HG03521 (cell line): ENCODE results near the gene FA2H.
"Not testable (repeated sequence)": the region's sequence is repeated elsewhere in the genome, so short reads cannot be mapped to it uniquely, and the experiment has no call there.

Source experiments
- ATAC-seq: cut with Tn5 transposase; IDR thresholded peaks from one replicate; pipeline ENCODE4 v1.9.1; 2021; ENCODE audit warnings: mild to moderate bottlenecking, moderate library complexity; ENCODE audit not compliant: unreplicated experiment

The FA2H gene

GRCh38 chr16:74695450-74696422 lies 78.9 kb downstream of the FA2H start:
- ATAC-seq, result peak; percentile 92

DNA sequence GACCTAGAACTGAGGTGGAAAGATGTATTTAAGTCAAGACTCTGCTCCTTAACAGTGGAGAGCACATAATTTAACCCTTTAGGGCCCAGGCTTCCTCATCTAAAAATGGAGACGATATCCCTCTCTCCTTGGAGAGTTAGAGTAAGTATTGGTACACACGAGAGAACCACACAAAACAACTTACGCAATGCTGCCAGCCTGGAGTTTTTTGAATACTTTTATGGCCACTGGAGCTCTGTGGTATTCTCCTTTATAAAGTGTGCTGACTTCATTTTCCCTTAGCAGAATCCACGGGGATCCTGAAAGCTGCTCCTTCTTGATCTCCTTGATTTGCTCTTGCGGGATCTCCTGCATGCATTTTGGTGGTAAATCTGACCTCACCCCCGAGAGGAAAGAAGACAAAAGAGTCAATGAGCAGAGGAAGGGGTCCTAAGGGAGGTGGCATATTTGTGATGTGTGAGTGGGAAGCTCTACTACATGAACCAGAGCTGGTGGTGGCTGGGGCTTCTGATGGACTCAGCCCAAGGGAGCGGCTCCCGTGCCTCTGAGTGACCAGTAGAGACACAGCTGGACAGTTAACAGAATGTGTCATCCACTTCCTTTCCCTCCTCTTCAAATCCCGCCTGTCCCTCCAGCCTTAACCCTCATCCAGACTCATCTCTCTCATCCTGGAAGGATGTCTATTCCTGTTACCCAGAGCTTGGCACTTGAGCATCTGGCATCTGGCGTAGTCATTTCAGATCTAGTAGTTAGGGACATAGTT lies 83.3 kb downstream of the FA2H start:
- ATAC-seq, result no peak

DNA sequence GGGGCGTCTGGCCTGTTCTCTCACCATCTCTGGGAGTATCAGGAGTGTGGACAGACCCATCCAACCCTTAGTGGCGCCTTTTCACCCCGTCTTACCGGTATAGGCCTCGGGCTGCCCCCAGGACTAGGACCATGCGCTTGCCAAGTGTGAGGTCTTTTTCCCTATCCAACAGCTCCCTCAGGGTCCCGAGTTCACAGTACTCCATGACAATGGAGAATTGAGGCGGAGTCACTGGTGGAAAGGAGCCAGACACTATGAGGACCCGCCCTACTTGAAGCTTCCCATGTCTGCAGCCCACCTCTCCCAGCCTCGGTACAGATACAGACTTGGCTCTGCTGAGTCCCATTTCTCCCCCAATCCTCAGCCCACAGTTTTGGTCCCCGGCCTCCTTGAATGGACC lies 92.1 kb downstream of the FA2H start:
- no peak for ATAC-seq

DNA sequence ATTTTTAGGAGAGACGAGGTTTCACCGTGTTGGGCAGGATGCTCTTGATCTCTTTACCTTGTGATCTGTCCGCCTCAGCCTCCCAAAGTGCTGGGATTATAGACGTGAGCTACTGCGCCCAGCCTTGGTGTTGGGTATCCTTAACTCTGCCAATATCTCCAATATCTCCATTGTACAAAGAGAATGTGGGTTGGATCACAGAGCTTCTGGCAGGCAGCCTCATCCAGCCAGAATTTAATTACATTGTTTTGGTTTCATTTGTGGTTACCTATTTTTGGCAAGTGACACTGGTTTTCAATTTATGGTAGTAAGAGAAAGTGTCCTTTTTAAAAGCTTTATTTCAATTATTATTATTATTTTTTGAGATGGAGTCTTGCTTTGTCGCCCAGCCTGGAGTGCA lies 93.9 kb downstream of the FA2H start:
- no peak for ATAC-seq

- ATAC-seq, result no peak
Observed at GRCh38 chr16:74679983-74680382, 94.6 kb downstream of the FA2H start.

DNA sequence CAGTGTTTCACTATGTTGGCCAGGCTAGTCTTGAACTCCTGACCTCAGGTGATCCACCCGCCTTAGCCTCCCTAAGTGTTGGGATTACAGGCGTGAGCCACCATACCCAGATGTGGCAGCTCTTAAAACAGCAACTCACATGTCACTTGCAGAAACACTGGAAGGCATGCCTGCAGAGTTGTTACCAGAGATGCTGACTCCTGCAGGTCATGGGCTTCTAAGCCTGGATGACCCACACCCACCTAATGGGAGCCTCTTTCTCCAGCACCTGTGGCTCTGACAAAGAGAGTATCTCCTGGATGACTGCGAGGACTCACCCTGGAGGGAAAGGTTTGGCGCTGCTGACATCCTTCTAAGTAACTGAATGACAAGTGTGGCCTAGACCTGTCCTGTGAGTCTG lies 96.8 kb downstream of the FA2H start:
- no peak for ATAC-seq

DNA sequence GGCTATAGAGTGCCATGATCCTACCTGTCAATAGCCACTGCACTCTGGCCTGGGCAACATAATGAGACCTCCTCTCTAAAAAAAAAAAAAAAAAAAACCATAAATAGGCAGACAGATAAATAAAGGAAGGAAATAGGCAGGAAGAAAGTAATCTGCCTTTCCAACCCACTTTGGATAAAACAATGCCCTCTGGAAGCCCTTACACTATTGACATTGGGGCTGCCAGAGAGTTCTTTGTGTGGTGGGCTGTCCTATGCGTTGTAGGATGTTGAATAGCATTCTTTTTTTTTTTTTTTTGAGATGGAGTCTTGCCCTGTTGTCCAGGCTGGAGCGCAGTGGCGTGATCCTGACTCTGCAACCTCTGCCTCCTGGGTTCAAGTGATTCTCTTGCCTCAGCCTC lies 100.7 kb downstream of the FA2H start:
- ATAC-seq, result no peak

DNA sequence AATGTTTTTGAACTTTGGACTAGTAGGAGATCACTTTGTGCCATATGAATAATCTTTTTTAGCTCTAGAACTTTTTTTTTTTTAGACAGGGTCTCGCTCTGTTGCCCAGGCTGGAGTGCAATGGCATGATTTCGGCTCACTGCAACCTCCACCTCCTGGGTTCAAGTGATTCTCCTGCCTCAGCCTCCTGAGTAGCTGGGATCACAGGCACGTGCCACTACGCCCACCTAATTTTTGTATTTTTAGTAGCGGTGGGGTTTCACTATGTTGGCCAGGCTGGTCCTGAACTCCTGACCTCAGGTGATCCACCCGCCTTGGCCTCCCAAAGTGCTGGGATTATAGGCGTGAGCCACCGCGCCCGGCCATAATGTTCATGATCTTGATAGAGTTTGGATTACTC lies 105.7 kb downstream of the FA2H start:
- ATAC-seq, result not testable (repeated sequence)

DNA sequence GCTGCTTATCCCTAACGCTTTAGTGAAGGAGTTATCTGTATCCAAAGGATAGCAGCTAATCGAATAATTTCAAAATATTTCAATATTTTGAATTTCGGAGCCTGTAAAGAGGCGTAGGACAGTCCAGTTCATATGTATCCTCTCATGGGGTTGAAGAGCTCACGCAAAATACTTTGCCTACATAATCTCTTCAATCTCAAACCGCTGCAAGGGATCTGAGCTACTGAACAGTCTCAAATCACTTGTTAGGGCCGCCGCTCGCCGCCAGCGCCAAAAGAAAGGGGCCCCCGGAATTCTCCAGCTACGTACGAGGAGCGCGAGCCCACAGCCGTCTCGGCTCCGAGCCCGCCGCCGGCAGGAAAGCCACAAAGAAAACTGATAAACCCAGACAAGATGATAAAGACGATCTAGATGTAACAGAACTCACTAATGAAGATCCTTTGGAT lies 107.3 kb downstream of the FA2H start:
- no peak for ATAC-seq

DNA sequence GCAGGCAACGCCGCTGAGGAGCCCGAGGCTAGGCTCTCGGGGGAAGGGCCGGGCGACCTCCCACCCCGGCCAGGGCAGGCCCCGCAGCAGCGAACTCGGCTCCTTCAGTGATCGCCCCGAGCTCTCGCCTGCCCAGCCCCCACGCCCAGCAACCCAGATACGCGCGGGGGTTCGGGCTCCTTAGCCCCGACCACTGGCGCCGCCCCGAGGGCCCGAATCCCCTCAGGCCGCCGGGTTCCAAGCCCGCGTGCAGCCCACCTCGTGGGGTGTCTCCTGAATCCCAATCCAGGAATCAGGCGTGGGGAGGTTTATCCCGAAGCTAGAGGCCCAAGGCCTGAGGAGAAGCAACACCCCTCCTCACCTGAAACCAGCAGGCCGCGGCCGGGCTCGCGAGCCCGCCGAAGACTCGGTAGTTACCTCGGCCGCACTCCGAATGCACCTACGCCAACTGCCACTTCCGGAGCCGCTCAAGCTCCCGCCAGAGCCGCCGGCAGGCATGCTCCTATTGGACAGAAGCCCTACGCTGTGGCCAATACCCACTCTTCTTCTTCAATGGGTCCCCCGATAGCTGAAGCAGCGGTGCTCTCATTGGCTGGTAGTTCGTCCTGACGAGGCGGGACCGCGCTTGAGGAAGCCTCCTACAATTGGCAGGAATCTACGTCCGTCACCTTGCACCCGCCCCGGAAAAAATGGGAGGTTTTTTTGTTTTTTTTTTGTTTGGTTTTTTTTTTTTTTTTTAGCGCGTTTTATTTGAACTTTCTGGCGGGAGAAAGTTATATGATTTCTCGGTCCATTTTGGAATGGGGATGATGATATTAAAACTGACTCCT lies 108.0 kb downstream of the FA2H start, which contains the start of gene RFWD3:
TSS of gene RFWD3 (minus strand) at position 453 of the 830 bp plus-strand sequence. CDS start 5,428 bp downstream, outside the sequence.
- ATAC-seq, result peak; percentile 100

- ATAC-seq, result no peak
Observed at GRCh38 chr16:74666010-74666421, 108.6 kb downstream of the FA2H start.
